CD4-positive, alpha-beta T cell treated with Interleukin-17A for 1 hour (primary cell): ENCODE results near the gene ELFN2.

Source experiments
- DNase-seq: peaks from one replicate; pipeline ENCODE4 v3.0.0-alpha.2; 2020

The ELFN2 gene

DNA sequence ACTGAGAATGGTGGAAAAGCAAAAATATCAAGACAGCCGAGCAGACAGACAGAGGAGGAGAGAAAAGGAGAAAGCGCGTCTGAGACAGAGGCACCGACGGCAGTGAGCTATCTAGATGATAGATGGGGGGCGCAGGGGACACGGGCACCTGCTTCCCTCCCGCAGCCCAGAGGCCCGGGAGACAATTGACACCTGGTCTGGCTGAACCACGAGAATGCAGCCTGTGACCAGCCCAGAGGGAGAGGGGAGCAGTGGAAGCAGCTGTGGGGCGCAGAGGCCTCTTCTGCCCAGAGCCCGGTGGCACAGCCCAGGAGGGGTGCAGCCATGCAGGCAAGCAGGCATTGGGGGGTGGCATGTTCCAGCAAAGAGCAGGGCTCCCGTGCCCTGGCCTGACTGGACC, 48.2 kb downstream of the ELFN2 start:
- DNase-seq = no peak

DNA sequence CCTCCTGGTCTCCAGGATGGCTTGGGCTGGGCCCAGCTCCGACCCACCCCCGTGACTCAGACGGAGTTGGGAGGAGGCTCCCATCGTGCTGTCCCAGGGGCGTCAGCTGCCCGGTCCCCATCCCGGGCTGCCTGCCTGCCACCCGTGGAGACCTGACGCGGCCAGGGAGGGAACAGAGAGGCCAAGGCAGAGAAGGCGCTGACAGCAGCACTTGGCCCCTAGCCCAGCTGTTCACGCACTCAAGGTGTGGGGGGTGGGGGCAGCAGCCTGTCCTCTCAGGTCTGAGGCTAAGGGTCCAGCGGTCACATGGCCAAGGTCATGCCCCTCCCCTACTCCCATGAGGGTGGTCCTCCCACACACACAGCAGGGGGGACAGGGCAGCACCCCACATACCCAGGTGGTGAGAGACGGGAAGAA, 48.6 kb downstream of the ELFN2 start:
- no peak for DNase-seq

DNA sequence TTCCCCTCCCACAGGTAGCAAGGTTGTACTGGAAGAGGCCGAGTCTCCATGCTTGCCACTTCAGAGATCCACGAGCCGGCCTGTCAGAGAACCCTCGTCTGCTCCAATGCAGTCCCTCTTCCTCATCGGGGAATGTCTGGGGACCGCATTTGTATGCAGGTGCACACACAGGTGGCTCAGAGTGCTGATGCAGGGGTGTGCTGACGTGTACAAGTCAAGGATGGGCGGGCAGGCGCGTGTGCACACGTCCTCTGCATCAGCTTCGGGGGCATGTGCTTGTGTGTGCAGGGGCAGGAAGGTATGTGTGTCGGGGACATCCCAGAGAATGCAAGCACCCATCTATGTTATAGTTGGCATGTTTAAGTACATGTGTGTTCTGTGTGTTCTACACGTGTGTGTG, 49.4 kb downstream of the ELFN2 start:
- DNase-seq = no peak

DNA sequence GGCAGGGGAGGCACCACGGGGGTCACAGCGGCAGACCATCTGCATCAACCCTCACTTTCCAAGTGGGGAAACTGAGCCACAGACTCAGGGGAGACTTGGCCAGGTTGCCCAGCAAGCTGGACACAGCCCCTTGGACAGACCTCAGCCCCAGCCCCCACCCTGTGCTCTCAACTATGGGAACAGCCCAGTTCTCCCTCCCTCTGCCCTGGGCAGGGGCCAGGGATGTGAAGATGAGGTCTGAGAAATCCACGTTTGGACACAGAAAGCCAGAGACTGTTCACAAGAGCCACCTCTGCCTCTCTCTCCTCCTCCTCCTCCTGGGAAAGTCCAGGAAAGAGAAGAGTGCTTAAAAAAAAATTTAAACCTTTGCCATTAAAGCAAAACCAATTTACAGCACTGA, 50.1 kb downstream of the ELFN2 start:
- DNase-seq = no peak

DNA sequence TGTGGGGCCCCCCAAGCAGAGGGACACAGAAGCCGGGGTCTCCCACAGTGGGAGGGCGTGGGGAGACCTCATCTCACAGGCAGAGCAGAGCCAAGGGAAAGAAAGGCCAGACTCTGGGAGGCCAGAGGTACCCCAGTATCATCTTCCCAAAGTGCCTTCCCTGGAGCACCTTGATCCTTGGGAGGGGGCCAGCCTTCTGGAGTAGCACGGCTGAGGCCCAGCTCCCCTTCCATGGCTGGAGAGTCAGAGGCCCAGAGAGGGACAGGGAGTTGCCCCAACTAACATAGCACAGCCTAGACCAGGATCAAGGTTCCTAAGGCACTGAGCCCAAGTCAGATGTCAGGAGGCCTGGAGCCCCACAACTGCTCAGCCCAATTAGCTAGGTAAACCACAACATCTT, 50.6 kb downstream of the ELFN2 start:
- no peak for DNase-seq

DNA sequence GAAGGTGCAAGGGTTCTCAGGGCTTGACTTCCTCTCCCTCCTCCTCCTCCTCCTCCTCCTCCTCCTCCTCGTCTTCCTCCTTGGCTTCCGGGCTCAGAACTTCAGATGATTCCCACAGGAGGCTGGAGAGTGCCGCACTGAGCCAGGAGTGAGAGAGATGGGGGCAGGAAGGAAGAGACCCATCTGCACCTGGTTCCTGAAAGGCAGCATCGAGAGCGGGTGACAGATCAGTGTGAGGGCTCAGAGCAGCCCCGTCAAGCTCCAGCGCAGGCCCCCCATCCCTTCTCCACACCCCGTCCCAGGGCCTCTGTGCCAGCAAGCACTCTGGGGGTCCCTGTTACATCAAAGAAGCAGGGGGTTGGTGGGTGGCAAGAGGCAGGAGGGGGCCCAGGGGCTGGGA, 51.5 kb downstream of the ELFN2 start:
- no peak for DNase-seq

DNA sequence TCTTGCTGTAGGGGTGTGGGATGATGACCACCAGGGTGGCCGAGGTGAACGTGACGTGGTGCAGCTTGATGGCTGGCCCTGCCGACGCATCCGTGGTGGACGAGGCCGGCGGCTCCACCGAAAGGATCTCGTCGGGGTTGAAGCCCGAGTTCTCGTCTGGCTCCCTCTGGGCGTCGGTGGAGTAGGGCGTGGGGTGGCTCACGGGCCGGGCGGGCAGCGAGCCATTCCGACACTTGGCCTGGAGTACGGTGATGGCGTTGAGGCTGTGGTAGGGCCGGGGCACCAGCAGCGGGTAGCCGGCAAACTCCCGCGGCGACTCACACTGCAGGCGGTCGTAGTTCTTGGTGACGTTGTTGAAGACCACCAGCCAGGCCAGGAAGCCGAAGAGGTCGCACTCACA, 52.7 kb downstream of the ELFN2 start:
- no peak for DNase-seq

DNA sequence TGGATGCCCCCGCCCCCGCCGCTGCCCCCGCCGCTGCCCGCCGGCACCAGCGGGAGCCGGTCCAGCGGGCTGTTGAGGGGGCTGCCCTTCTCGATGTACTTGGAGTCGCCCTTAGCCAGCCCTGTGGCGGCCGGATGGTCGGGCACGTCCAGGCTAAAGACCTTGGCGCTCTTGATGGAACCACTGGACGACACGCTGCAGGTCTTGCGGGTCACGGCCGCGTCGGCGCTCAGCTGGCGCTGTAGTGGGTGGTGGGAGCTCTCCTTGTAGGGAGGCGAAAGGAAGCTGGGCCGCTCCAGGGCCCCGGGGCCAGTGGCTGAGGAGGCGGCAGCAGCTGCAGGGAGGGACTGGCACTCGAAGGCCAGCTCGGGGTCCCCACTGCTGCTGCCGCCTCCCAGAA, 53.8 kb downstream of the ELFN2 start:
- DNase-seq = no peak

DNA sequence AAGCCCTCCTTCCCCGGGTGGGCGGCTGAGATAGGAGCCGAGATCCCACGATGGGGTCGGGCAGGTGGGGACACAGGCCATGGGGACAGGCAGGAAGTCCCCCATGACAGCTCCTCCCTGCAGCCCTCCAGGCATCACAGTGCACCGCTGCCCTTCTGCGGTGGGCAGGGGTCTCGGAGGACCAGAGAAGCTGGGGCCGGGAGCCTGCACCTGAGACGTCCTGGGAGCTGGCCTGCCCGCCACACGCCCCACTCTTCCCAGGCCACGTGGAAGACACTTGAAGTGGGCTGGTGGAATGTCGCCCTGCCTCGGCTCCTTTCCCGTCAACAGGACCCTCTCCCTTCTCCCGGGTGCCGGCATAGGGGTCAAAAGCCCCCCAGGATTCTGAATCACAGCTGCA, 55.4 kb downstream of the ELFN2 start:
- no peak for DNase-seq

DNA sequence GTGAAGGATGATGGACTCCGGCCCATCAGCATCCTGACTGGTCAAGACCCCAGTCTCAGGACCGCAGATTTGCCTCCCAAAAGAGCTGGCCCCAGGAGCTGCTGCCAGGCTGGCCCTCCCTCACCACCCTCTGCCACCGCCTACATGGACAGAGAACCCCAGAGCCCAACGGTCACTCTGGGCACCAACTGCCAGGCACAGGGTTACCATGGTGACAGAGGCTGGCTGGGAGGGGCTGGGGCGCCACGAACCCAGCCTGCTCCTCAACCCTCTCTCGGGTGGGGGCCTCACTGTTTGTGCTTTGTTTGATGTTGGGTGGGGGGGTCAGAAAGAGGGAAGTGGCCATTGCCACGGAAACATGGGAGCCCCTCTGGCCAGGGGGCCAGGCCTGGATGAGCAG, 55.8 kb downstream of the ELFN2 start:
- no peak for DNase-seq

DNA sequence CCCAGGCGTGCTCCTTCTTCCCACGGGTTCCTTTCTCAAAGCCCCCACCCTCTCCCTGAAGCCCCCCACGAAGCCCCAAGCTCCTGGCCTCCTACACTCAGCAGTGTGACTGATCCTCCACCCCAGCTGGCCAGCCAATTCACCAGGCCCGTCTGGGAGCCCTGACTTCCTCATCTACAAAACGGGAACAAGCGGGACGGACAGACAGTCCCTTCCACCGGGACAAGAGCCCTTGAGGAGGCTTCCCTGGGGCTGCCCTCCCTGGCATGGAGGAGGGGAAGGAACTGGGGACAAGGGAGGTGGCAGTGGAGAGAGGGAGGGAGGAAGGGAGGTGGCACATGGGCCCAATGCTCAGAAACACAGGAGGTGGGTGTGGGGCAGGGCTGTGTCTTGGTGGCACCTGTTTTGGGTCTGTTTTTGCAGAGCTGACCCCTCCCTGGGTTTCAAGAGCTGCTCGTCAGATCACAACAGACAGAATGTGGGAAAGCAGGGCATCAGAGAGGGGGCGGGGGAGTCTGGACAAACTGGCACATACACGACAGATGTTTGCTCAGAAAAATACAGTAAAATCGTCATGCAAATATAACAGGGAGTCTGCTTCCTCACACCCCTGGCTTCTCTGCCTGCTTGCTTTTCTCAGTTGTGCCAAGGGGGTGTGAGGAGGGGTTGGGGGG, 56.8 kb downstream of the ELFN2 start:
- no peak for DNase-seq

DNA sequence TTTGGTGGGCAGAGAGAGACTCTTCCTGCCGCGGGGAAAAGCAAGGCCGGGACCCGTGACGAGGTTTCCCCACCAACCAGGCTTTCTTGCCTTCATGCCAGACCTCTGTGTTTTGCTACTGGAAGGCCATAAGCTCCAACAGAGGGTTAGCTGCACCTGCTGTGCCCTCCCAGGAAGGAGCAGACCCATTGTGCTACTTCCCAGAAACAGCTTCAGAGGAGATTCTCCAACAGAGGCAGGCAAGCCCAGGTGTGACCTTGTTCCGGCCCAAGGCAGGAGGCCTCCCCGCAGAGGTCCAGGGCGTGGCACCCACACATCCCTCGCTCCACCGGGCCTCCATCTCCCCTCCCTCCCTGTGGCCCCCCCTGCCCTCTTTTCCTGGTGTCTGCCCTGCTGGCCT, 57.8 kb downstream of the ELFN2 start:
- DNase-seq = no peak

DNA sequence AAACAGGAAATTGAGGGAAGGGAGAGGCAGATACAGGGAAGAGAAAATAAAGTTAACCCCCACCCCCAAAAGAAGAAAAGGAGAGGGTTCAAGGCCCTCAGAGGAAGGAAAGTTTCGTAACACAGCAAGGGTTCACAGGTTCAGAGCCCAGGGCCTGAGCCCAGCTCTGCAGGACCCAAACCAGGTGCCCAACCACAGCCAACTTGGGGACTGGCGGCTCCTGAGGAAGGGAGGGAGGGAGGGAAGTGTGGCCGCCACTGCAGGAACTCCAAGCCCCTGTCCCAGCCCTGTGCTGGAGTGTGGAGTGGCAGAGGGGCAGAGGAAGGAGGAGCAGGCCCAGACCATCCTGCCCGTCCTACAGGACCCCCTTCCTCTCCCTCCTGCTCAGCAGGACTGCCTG, 59.2 kb downstream of the ELFN2 start:
- DNase-seq = no peak

DNA sequence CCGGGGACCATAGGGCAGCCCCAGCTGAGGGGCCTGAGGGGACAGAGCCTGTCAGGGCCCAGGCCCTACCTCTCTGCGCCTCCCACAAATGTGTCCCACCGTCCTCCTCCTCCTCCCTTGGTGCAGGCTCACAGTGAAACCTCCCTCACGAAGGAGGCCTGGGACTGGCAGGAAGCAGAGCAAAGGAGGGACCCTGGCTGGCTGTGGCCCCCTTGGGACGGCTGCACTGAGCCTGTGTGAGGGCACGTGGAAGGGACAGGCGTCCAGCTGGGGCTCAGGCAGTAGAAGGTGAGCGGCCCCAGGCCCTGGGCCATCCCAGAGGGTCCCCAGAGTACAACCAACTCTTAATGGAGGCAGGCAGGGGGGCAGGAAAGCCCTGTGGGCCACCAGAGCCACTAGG, 60.7 kb downstream of the ELFN2 start:
- DNase-seq = no peak

DNA sequence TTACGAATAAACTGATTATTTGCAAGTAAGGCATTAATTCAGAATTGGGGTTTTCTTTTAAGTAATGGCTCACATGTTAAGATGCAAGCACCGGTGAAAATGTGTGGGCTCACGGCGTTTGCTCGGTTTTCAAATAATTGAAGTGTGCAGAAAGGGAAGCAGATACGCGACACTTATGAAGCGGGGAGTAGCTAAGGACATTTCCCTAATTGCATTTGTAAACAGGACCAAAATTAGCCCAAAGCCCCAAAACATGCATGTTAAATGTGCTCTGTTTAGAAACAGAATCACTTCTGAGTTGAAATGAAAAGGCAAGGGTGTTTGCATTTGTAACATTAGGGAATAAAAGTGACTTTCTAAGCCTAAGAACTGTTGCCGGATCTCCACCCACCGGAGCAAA, 61.3 kb downstream of the ELFN2 start:
- no peak for DNase-seq

DNA sequence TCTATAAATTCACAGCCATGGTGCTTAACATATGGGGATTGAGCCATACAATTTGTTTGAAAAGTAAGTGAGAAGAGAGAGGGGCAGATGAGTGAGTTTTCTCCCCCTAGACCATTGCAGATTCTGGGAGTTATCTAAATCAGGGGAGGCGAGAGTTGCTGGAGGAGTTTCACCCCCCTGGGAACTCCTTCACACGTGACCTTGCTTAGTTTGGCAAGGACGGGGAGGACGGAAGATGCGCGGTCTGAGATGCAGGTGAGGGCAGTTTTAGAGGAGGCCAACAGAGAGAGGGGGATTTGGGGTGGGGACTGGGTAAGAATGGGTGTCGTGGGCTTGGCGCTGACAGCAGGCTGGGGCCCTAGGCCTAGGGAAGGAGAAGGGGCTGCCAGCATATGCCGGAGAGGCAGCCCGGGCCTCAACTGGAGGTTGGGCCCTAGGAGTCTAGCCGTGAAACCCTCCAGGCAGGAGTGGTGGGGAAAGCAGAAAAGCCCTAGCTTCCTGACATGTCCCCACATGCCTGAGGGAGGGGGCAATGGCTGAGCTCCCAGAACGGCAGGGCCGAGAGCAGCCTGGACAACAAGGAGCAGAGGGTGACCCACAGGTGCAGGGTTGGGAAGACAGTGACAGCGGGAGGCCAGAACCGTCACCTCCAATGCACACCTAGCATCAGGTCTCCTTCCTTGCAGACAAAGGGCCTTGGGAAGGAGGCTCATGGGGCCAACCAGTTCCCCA, 63.9 kb downstream of the ELFN2 start:
- no peak for DNase-seq

DNA sequence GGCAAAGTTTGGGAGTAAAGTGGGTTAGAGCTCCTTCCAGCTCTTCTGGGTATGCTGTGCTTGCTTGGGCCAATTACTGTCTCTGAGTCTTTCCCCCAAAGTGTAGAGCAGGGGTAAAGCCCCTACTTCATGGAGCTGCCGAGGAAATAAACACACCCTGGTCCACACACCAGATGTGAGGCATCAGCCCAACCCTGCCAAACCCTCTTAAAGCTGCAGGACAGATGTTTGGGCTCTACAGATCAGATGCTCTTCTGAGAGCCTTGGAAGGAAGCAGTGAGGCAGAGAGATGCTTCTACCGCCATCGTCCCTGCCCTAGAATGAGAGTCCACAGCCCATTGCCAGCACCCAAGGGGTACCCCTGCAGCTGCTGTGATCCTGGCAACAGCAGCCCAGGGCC, 64.7 kb downstream of the ELFN2 start:
- DNase-seq = no peak

DNA sequence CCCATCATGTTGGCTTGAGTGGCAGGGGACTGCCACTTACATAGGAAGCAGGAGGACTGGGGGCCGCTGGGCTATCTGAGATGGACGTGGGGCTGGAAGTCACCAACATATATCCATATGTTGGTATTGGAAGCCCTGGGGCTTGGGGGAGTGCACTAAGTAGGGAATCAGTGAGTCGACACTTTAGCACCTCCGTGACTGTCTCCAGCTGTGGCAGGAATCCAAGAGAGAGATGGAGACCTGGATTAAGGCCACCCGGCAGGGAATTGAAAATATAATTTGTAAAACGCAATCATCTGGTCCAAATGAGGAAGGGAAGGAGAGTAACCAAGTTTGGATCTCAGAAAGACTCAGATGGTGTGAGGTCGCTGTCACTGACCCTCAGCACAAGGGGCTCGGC, 68.4 kb downstream of the ELFN2 start:
- no peak for DNase-seq

DNA sequence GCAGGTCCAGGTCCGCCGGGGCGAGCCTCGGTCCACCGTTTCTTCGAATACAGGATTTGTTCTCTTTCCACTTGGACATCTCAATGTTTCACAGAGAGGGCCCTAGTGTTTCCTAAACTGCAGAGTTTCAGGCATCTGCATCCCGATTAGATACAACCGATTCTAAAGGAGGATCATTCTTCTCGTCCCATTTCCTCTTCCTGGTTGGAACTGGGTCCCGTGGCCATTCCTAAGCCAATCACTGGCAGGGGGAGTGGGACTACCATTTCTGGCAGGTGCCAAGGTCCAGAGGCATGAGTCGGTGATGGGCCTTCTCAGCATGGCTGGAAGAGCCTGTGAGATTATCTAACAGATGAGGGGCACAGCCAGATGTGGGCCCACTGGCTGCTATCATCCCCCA, 68.9 kb downstream of the ELFN2 start:
- no peak for DNase-seq

DNA sequence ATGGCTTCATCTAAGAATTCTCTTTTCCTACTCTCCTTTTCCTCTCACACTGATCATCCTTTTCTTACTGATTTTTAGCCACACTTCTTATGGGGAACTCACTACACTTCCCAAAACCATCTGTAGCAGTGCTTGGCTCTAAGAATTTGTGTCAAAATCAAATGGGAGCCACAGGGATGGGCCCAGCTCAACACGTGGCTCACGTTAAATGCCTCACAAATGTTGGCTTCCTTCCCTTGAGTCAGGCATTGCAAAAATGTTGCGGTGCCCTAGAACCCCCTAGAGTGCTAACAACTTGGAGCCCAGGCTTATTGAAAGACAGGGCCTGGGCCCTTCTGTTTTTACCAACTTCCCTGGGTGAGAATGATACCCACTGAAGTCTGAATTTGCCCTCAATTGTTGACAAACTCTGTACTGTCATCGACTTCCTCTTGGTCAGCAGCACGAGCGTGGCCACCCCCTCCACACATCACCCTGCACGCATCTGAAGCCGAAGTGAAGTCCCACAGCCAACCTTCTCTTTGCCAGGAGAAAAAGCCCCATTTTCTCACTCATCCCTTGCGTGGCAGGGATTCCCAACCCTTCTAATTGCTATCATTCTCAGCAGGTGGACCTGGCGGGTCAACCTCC, 69.7 kb downstream of the ELFN2 start:
- no peak for DNase-seq

DNA sequence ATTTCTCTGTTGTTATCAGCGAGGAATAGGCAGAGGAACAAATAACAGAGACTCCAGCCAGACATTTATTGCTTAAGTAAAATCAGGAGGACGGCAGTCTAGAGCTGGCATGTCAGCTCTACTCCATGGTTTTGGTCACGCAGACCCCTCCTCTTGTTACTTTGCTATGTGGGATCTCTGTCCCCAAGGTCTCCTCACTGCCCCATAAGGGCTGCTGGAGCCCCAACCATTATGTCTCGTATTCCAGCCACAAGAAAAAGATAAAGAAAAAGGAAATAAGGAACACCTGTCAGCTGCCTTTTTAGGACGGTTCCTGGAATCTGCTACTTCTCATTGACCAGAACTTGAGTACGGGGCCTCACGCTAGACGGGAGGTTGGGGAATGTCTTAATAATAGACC, 70.4 kb downstream of the ELFN2 start:
- no peak for DNase-seq

DNA sequence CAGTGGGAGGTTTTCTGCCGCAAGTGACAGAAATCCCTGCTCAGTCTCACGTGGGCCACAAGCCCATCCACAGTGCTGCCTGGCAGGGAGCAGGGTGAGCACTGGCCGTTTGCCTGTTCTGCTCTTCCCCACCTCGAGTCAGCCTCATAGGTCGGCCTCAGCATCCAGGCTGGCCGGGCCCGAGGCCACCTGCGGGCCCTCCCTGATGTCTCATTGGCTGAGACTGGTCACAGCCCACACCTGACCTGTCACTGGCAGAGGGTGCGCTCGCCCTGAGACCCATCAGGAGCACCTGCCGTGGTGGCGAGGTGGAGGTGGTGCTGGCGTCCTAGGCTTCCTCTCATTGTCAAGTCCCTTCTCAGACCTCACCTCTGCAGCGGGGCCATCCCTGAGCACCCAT, 72.1 kb downstream of the ELFN2 start:
- DNase-seq = no peak

DNA sequence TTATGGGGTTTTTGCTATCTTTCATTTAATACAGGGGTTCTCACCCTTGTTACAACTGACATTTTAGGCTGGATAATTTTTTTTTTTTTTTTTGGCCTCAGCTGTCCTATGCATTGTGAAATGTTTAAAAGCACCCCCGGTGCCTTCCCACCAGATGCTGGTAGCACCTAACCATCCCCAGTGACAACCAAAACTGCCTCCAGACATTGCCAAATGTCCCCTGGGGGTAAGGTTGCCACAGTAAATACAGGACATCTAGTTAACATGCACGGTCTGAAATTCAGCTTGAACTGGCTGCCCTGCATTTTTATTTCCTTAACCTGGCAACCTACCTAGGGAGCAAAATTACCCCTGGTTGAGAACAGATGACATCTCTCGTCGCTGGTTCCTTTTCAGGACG, 72.6 kb downstream of the ELFN2 start:
- DNase-seq = no peak

DNA sequence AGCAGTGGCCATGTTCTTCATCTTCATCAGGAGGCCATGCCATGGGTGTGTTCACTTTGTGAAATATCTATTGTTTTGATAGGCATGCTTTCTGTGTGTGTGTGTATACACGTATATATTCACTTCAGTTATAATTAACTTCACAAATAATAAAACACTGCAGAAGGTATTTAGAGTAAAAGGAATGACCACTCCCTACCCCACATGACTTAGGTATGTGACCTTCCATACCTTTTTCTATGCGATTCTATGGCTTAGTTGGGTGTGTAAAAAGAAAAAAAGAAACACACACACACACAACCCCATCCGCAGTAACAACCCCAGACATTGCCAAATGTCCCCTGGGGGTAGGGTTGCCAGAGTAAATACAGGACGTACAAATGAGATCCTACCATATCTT, 73.0 kb downstream of the ELFN2 start:
- no peak for DNase-seq

DNA sequence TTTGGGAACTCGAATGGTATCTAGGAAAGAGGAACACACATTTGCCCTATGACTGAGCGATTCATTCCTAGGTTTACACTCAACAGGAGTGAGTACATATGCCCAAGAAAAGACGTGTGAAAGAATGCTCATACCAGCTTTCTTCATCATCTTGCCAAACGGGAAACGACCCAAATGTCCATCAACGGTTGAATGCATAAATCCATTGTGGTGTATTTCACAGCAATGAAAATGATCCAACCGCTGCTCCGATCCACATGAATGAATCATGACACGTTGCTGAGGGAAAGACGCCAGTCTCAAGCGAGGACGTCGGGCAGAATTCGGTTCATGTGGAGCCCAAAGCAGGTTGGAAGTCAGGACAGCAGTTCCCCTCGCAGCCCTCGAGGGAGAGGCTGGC, 73.4 kb downstream of the ELFN2 start:
- DNase-seq = no peak
